LNCaP clone FGC (cell line): ENCODE results near the gene A2M.
"Not testable (repeated sequence)": the region's sequence is repeated elsewhere in the genome, so short reads cannot be mapped to it uniquely, and the experiment has no call there.

Experiments
- DNase-seq: peaks from one replicate; pipeline ENCODE4 v3.0.0-alpha.2; 2011; ENCODE audit warnings: low read depth
- H3K4me3 ChIP-seq: 2 replicates; pipeline ENCODE4 v1.5.1; 2011; ENCODE audit warnings: mild to moderate bottlenecking, low read depth, low read length, control low read depth
- CTCF ChIP-seq: IDR thresholded peaks from 2 replicates; pipeline ENCODE4 v1.5.1; 2012; ENCODE audit warnings: mild to moderate bottlenecking; ENCODE audit not compliant: control insufficient read depth, insufficient read depth; ENCODE audit errors: extremely low read depth

The A2M gene

GRCh38 chr12:9143929-9144729 lies 28.4 kb upstream of the A2M start:
- no peak for DNase-seq
- no peak overlapping the region for H3K4me3 ChIP-seq
- TF ChIP-seq CTCF = no peak

- no peak overlapping the region for H3K4me3 ChIP-seq
- no peak for TF ChIP-seq CTCF
- DNase-seq = no peak
These were observed 27.4 kb upstream of the A2M start for GRCh38 chr12:9143137-9143536.

- not testable (repeated sequence) for H3K4me3 ChIP-seq, DNase-seq
These were observed 24.0 kb upstream of the A2M start for GRCh38 chr12:9139588-9140290.

- H3K4me3 ChIP-seq = no peak overlapping the region
- TF ChIP-seq CTCF = no peak
- DNase-seq = no peak
These were observed 20.2 kb upstream of the A2M start for GRCh38 chr12:9135903-9136310.

GRCh38 chr12:9134981-9135628 lies 19.4 kb upstream of the A2M start:
- no peak overlapping the region for H3K4me3 ChIP-seq
- no peak for DNase-seq
- TF ChIP-seq CTCF = peak; percentile 44

- no peak overlapping the region for H3K4me3 ChIP-seq
- no peak for DNase-seq
- TF ChIP-seq CTCF = no peak
These were observed 17.6 kb upstream of the A2M start for GRCh38 chr12:9133216-9133916.

- no peak for TF ChIP-seq CTCF
- DNase-seq = no peak
These were observed 16.4 kb upstream of the A2M start for GRCh38 chr12:9132008-9132535.

More at GRCh38 chr12:9132008-9132535, 16.4 kb upstream of the A2M start:
- H3K4me3 ChIP-seq = no peak overlapping the region
